Measurements from ENCODE around the gene ZNF644. TPM values are rescaled to one million over a fixed set of nuclear protein-coding genes. Genes with fewer than 3 reads are reported as not detected.

Gene ZNF644
- total RNA-seq, 1 donor from 2014 or later: 37.9 TPM

GRCh38 chr1:90970208-90970607 lies 51.6 kb downstream of the ZNF644 start:
- peaks cover 8% of the 10 kb centered on the region for H3K36me3 Mint-ChIP-seq (ENCODE audit: low read depth)
- no peaks in the 10 kb centered on the region for H3K27me3 Mint-ChIP-seq (ENCODE audit: low read depth)
- no peak for DNase-seq (ENCODE audit: low spot score)
- H3K27ac Mint-ChIP-seq (ENCODE audit: unreplicated experiment): no peak overlapping the region
- no peak overlapping the region for H3K4me3 Mint-ChIP-seq (ENCODE audit: unreplicated experiment)
- no peaks in the 10 kb centered on the region for H3K9me3 Mint-ChIP-seq (ENCODE audit: low read depth)
- no peak for TF ChIP-seq CTCF (IDR thresholded peaks at IDR 0.05)
- peaks cover 22% of the 10 kb centered on the region for H3K4me1 Mint-ChIP-seq (ENCODE audit: low read depth)

- H3K36me3 Mint-ChIP-seq (ENCODE audit: low read depth): peaks cover 8% of the 10 kb centered on the region
- H3K4me1 Mint-ChIP-seq (ENCODE audit: low read depth): peaks cover 14% of the 10 kb centered on the region
- TF ChIP-seq CTCF (IDR thresholded peaks at IDR 0.05): no peak
- no peak overlapping the region for H3K4me3 Mint-ChIP-seq (ENCODE audit: unreplicated experiment)
- no peaks in the 10 kb centered on the region for H3K27me3 Mint-ChIP-seq (ENCODE audit: low read depth)
- H3K27ac Mint-ChIP-seq (ENCODE audit: unreplicated experiment): no peak overlapping the region
- H3K9me3 Mint-ChIP-seq (ENCODE audit: low read depth): no peaks in the 10 kb centered on the region
- DNase-seq (ENCODE audit: low spot score): no peak
Observed at GRCh38 chr1:90969241-90969640, 52.6 kb downstream of the ZNF644 start.

DNA sequence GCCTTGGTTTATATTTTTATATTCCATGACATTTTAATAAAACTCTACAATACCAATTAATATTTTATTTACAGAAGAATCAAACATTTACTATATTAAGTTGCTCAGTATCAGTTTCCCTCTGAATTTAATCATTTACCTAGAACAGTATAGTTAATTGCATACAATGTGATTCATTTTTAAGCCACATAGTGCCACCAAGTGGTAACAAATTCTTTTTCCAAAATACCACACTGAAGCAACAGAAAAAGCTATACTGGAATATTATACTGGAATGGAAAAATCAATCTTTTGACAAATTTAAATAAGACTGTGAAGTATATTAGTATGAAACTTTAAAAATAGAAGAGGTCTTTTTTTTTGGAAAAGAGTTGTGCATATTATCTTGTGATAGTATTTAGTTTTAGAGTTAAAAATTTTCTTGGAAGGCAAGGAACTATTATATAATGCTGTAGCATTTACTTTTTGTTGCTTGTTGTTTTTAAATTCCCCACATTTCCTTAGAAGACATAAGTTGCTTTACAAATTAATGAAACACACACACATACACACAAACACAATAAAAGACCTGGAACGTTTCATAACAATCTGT lies 57.3 kb downstream of the ZNF644 start:
- H3K4me3 Mint-ChIP-seq (ENCODE audit: unreplicated experiment): no peak overlapping the region
- peak; percentile 85 for TF ChIP-seq CTCF (IDR thresholded peaks at IDR 0.05)
- no peak overlapping the region for H3K27ac Mint-ChIP-seq (ENCODE audit: unreplicated experiment)
- H3K36me3 Mint-ChIP-seq (ENCODE audit: low read depth): no peaks in the 10 kb centered on the region
- H3K27me3 Mint-ChIP-seq (ENCODE audit: low read depth): no peaks in the 10 kb centered on the region
- no peak for DNase-seq (ENCODE audit: low spot score)
- H3K4me1 Mint-ChIP-seq (ENCODE audit: low read depth): peaks cover 18% of the 10 kb centered on the region
- no peaks in the 10 kb centered on the region for H3K9me3 Mint-ChIP-seq (ENCODE audit: low read depth)

DNA sequence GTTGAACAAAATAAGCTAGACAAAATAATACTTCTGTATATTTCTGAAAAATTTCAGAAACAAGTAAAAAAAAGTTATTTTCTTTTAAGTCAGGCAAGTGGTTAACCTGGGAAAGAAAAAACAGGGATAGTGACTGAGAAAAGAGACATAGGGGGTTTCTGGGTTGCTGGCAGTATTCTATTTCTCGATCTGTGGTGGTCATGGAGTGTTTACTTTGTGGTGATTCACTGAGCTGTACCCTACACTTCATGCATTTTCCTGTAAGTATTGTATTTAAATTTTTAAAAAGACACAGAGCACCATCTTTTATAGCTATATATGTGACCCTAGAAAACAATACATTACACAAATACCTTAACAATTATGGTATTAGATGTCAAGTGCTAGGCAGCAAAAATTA lies 58.2 kb downstream of the ZNF644 start:
- no peak for DNase-seq (ENCODE audit: low spot score)
- peaks cover 5% of the 10 kb centered on the region for H3K9me3 Mint-ChIP-seq (ENCODE audit: low read depth)
- peaks cover 18% of the 10 kb centered on the region for H3K4me1 Mint-ChIP-seq (ENCODE audit: low read depth)
- no peaks in the 10 kb centered on the region for H3K27me3 Mint-ChIP-seq (ENCODE audit: low read depth)
- H3K27ac Mint-ChIP-seq (ENCODE audit: unreplicated experiment): no peak overlapping the region
- no peak for TF ChIP-seq CTCF (IDR thresholded peaks at IDR 0.05)
- no peaks in the 10 kb centered on the region for H3K36me3 Mint-ChIP-seq (ENCODE audit: low read depth)
- H3K4me3 Mint-ChIP-seq (ENCODE audit: unreplicated experiment): no peak overlapping the region

DNA sequence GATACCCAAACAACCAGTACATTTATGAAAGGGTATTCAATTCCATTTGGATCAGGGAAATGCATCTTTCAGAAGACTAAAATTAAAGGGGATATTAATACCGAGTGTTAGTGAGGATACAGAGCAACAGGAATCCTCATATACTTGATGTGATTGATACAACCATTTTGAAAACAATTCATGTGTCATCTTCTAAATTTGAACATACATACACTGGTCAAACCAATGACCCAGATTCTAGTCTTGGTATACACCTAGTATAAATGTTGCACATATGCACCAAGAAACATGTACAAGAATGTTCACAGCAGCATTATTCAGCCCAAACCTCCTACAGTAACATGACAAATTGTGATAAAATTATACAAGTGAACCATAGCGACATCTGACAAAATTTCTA lies 58.6 kb downstream of the ZNF644 start:
- H3K9me3 Mint-ChIP-seq (ENCODE audit: low read depth): peaks cover 7% of the 10 kb centered on the region
- peaks cover 20% of the 10 kb centered on the region for H3K4me1 Mint-ChIP-seq (ENCODE audit: low read depth)
- no peak overlapping the region for H3K27ac Mint-ChIP-seq (ENCODE audit: unreplicated experiment)
- H3K4me3 Mint-ChIP-seq (ENCODE audit: unreplicated experiment): no peak overlapping the region
- DNase-seq (ENCODE audit: low spot score): no peak
- no peaks in the 10 kb centered on the region for H3K27me3 Mint-ChIP-seq (ENCODE audit: low read depth)
- H3K36me3 Mint-ChIP-seq (ENCODE audit: low read depth): peaks cover 2% of the 10 kb centered on the region
- TF ChIP-seq CTCF (IDR thresholded peaks at IDR 0.05): no peak

Data from chondrocyte (in vitro differentiated cells).